T-helper 9 cell (primary cell): Measurements from ENCODE around the gene SLC7A5.
"Not testable (repeated sequence)": the region's sequence is repeated elsewhere in the genome, so short reads cannot be mapped to it uniquely, and the experiment has no call there.

Experiments used
- DNase-seq: peaks from one replicate; pipeline ENCODE4 v3.0.0-alpha.2; 2020

SLC7A5 gene

GRCh38 chr16:87832137-87832527 is 37.2 kb downstream of the SLC7A5 start:
- no peak for DNase-seq

- DNase-seq, result no peak
Observed at GRCh38 chr16:87831421-87832136, 37.7 kb downstream of the SLC7A5 start.

GRCh38 chr16:87830673-87831420 is 38.5 kb downstream of the SLC7A5 start:
- DNase-seq, result no peak

GRCh38 chr16:87829988-87830672 is 39.2 kb downstream of the SLC7A5 start:
- no peak for DNase-seq

GRCh38 chr16:87829622-87829980 is 39.7 kb downstream of the SLC7A5 start:
- DNase-seq, result no peak

GRCh38 chr16:87828907-87829621 is 40.2 kb downstream of the SLC7A5 start:
- no peak for DNase-seq

GRCh38 chr16:87828071-87828906 is 41.0 kb downstream of the SLC7A5 start:
- no peak for DNase-seq

- DNase-seq, result not testable (repeated sequence)
Observed at GRCh38 chr16:87827588-87827915, 41.8 kb downstream of the SLC7A5 start.

- DNase-seq, result no peak
Observed at GRCh38 chr16:87826798-87827587, 42.3 kb downstream of the SLC7A5 start.

- not testable (repeated sequence) for DNase-seq
Observed at GRCh38 chr16:87826407-87826797, 42.9 kb downstream of the SLC7A5 start.

GRCh38 chr16:87825842-87826120 is 43.5 kb downstream of the SLC7A5 start:
- DNase-seq, result not testable (repeated sequence)

GRCh38 chr16:87824991-87825841 is 44.1 kb downstream of the SLC7A5 start:
- DNase-seq, result no peak

GRCh38 chr16:87824016-87824990 is 45.0 kb downstream of the SLC7A5 start:
- DNase-seq, result no peak

- DNase-seq, result no peak
Observed at GRCh38 chr16:87823181-87823929, 46.0 kb downstream of the SLC7A5 start.

GRCh38 chr16:87822108-87822970 is 47.0 kb downstream of the SLC7A5 start:
- DNase-seq, result no peak

GRCh38 chr16:87821376-87822107 is 47.8 kb downstream of the SLC7A5 start:
- DNase-seq, result no peak

GRCh38 chr16:87819983-87820382 is 49.3 kb downstream of the SLC7A5 start:
- DNase-seq, result no peak
